Left lung (tissue), 10 donors: Measurements from ENCODE around the gene TNS3. TPM values are rescaled to one million over a fixed set of nuclear protein-coding genes. Genes with fewer than 3 reads are reported as not detected.

Experiments
- ATAC-seq: fragments of 200-7000 bp; cut with Tn5 transposase; one replicate; pipeline ENCODE4 v1.9.1; 2020; ENCODE audit warnings: moderate library complexity
- DNase-seq, 4 donors: peaks; one replicate each; pipeline ENCODE4 v3.0.0-alpha.2; 2013 to 2020
- H3K27ac ChIP-seq, 2 donors: fragments of 200-600 bp; sonication (generic) in 1 of 2; one replicate each; pipeline versions ENCODE4 v1.5.0 to v1.8.0; 2020 to 2021
- H3K27me3 ChIP-seq, 2 donors: fragments of 200-600 bp; sonication (generic) in 1 of 2; one replicate each; pipeline versions ENCODE4 v1.5.0 to v1.8.0; 2020 to 2021
- H3K36me3 ChIP-seq, 2 donors: fragments of 200-600 bp; sonication (generic) in 1 of 2; one replicate each; pipeline versions ENCODE4 v1.5.0 to v1.8.0; 2020 to 2021
- H3K4me1 ChIP-seq, 2 donors: fragments of 200-600 bp; one replicate each; pipeline ENCODE4 v1.8.0; 2021
- H3K4me3 ChIP-seq, 2 donors: fragments of 200-600 bp; sonication (generic) in 1 of 2; one replicate each; pipeline versions ENCODE4 v1.5.0 to v1.8.0; 2020 to 2021; ENCODE audit warnings: mild to moderate bottlenecking in 1 of 2
- H3K9me3 ChIP-seq, 2 donors: fragments of 200-600 bp; sonication (generic) in 1 of 2; one replicate each; pipeline versions ENCODE4 v1.5.0 to v1.8.0; 2020 to 2021
- intact Hi-C, 2 donors: fragments of 100-400 bp; cut with DNase I; formaldehyde crosslinking; loops; one replicate each; pipeline versions ENCODE4 v1.11.2 to v1.14.2; 2022
- polyA plus RNA-seq, 6 donors: library from polyadenylated mRNA; unstranded; fragments of 120-200 nt; gene quantifications; one replicate each; pipeline ENCODE4 v1.2.1, GENCODE V29; 2013; ENCODE audit not compliant: insufficient read length in 6 of 6
- total RNA-seq, 2 donors: library from RNA; stranded (reverse); fragmentation: NEBNext Ultra II Directional; extraction: Animal tissue kit (Norgen Biotek cat#: 25700); gene quantifications; one replicate each; pipeline ENCODE4 v1.2.1, GENCODE V29; 2021
- TF ChIP-seq, protein P1 (sequence below), 2 donors: fragments of 200-600 bp; sonication (generic) in 1 of 2; IDR thresholded peaks; one replicate each; pipeline versions ENCODE4 v1.5.0 to v1.8.0; 2021; ENCODE audit warnings: antibody characterized with exemption in 2 of 2
- donor health status: DM: no; HTN: yes; CAD: no.
- donor health status: DM: no; HTN: no; CAD: no.

Gene TNS3
- total and polyA plus RNA-seq, 8 donors: 86.3 to 151 (median 97.8) TPM

DNA sequence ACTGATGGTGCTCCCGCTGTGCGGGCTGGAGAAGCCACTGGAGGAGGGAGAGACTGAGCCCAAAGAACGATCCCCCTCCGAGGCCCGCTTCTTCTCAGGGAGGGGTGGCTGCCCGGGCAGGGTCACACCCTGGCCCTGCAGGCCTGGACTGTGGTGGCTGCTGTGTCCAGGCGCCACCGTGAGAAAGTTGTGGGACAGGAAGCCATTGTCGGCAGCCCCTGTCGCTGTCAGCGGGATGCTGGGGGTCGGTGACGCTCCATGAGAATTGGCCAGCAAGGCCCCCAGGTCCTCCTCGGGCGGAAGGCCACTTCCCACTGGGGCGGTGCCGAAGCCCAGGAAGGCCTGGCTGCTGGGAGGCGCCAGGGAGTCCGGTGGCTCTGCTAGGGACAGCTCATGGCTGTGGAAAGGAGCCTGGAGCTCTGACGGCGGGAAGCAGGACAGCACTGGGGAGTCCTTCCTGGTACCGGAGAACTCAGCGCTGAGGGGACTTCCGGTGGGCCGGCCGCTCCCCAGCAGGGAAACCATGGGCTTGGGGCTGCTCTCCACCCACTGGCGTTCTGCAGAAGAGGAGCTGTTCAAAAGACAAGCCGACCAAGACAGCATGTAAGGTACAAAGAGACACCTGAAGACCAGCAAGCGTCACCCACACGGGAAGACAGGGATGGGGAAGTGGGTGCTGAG is 278.8 kb downstream of the TNS3 start:
- ATAC-seq (no peak), DNase-seq (no peak)
- no peaks in the 10 kb centered on the region for H3K9me3 ChIP-seq
- H3K27me3 ChIP-seq: no peaks in the 10 kb centered on the region
- intact Hi-C loops: no loop called here
- no peak overlapping the region for H3K27ac ChIP-seq
- TF ChIP-seq, protein P1, sequence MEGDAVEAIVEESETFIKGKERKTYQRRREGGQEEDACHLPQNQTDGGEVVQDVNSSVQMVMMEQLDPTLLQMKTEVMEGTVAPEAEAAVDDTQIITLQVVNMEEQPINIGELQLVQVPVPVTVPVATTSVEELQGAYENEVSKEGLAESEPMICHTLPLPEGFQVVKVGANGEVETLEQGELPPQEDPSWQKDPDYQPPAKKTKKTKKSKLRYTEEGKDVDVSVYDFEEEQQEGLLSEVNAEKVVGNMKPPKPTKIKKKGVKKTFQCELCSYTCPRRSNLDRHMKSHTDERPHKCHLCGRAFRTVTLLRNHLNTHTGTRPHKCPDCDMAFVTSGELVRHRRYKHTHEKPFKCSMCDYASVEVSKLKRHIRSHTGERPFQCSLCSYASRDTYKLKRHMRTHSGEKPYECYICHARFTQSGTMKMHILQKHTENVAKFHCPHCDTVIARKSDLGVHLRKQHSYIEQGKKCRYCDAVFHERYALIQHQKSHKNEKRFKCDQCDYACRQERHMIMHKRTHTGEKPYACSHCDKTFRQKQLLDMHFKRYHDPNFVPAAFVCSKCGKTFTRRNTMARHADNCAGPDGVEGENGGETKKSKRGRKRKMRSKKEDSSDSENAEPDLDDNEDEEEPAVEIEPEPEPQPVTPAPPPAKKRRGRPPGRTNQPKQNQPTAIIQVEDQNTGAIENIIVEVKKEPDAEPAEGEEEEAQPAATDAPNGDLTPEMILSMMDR (IDR thresholded peaks at IDR 0.05): no peak
- no peaks in the 10 kb centered on the region for H3K4me1 ChIP-seq
- H3K36me3 ChIP-seq: peaks cover 4 to 71% of the 10 kb centered on the region in 2 donors
- H3K4me3 ChIP-seq: no peak overlapping the region

DNA sequence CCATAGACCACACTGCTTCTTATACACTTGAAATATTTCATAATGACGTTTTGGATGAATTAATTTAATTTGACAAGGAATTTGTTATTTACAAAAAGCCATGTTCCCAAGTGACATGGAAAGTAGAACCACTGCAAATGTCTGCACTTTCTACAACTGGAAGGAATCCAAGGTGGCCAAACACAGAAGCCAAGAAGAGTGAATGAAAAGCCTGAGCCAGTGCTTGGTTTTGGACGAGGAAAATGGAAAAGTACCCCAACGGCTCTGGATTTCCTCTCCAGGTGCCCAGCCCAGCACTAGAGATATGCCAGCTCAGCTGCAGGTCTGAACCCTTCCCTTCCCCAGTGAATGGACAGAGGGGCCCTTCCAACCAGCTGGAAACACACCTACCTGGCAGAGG is 279.4 kb downstream of the TNS3 start:
- TF ChIP-seq, protein P1 (IDR thresholded peaks at IDR 0.05): no peak
- ATAC-seq: no peak
- H3K36me3 ChIP-seq: peaks cover 4 to 71% of the 10 kb centered on the region in 2 donors
- H3K4me3 ChIP-seq: no peak overlapping the region
- intact Hi-C loops: no loop called here
- no peak for DNase-seq
- H3K9me3 ChIP-seq: no peaks in the 10 kb centered on the region
- H3K4me1 ChIP-seq: no peaks in the 10 kb centered on the region
- no peaks in the 10 kb centered on the region for H3K27me3 ChIP-seq
- no peak overlapping the region for H3K27ac ChIP-seq

DNA sequence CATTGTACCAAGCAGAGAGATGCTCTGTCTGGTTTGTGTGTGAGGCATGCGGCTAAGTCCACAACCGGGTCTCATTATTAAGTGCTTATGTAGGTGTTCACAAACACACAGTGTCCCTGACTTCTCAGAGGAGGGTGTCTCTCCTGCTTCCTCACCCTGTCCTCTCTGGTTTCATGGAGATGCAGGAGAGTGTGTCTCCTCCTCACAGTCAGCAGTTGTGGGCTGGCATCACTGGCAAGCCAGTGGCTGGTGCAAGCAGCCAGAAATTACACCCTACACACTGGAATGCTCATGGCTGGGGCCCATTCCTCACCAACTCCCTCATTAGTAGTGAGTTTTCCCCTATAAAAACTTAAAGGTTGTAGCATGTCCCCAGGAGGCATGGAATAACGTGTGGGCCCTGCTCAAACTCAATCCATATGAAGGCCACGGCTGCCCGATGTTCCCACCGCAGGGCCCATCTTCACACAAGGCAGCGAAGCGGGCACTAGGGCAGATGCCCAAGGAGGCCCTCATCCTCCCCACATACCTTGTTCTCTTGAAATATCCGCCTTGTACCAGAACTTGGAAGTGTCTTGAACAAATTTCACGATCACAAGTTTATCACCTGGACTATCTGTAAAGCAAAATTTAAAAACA is 280.1 kb downstream of the TNS3 start:
- TF ChIP-seq, protein P1 (IDR thresholded peaks at IDR 0.05): no peak
- Histone ChIP-seq H3K9me3 (no peaks in the 10 kb centered on the region), H3K36me3 (peaks cover 4 to 79% of the 10 kb centered on the region in 2 donors), H3K4me1 (no peaks in the 10 kb centered on the region), H3K4me3 (no peak overlapping the region), H3K27ac (no peak overlapping the region), H3K27me3 (no peaks in the 10 kb centered on the region)
- intact Hi-C loops: no loop called here
- ATAC-seq (no peak), DNase-seq (no peak)

DNA sequence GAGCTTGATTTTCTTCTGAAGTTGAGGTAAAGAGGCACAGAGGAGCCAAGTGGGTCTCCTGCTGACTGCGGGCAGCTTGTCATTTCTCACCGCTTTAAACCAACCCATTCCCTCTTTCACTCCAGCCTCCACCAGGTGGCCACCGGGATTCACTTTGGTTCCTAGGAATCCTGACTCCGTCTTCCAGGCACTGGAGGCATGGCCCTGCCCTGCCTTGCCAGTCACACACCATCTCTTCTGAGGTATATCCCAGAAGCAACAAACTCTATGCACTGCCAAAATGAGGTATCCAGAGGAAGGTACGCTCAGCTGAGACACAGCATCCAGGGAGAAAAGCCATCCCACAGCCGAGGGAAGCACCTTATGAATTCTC is 280.8 kb downstream of the TNS3 start:
- Histone ChIP-seq H3K36me3 (peaks cover 4 to 85% of the 10 kb centered on the region in 2 donors), H3K4me1 (no peaks in the 10 kb centered on the region), H3K27me3 (no peaks in the 10 kb centered on the region), H3K4me3 (no peak overlapping the region), H3K27ac (no peak overlapping the region), H3K9me3 (no peaks in the 10 kb centered on the region)
- intact Hi-C loops: no loop called here
- ATAC-seq (no peak), DNase-seq (no peak)
- TF ChIP-seq, protein P1 (IDR thresholded peaks at IDR 0.05): no peak

DNA sequence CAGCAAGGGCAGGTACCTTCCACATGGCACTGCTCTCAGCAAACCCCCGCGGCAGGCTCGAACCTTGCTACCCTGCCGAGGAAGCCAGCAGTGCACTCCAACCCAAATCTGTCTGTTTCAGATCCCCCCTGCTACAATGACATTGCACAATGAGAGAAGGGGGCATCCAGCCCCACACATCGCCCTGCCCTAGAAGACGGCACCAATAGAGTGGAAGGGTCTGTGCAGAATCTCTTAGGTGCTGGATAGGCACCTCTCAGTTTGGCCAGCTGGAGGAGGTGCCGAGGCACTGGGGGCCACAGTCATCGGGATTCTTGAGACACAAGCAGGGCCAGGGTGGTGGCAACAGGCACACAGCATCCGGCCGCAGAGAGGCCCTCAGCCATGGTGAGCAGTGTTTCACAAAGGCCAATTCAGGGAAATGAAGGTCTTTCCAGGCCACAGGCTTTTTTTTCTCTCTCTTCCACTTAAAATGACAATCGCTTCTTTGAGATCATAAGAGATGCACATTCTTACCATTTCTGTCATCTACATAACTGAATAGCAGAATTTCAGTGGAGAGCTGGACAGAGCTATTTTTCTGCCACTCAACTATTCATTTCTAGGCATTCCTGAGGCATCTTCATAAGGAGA is 281.3 kb downstream of the TNS3 start:
- Histone ChIP-seq H3K36me3 (peaks cover 4 to 90% of the 10 kb centered on the region in 2 donors), H3K4me1 (no peaks in the 10 kb centered on the region), H3K27me3 (no peaks in the 10 kb centered on the region), H3K9me3 (no peaks in the 10 kb centered on the region), H3K27ac (no peak overlapping the region), H3K4me3 (no peak overlapping the region)
- DNase-seq (no peak), ATAC-seq (no peak)
- intact Hi-C loops: no loop called here
- TF ChIP-seq, protein P1 (IDR thresholded peaks at IDR 0.05): no peak
